Measurements from ENCODE around the gene HOXA4. TPM values are rescaled to one million over a fixed set of nuclear protein-coding genes. Genes with fewer than 3 reads are reported as not detected.

HOXA4 gene
- total RNA-seq, 1 experiment from 2014 or later: 2.3 TPM

DNA sequence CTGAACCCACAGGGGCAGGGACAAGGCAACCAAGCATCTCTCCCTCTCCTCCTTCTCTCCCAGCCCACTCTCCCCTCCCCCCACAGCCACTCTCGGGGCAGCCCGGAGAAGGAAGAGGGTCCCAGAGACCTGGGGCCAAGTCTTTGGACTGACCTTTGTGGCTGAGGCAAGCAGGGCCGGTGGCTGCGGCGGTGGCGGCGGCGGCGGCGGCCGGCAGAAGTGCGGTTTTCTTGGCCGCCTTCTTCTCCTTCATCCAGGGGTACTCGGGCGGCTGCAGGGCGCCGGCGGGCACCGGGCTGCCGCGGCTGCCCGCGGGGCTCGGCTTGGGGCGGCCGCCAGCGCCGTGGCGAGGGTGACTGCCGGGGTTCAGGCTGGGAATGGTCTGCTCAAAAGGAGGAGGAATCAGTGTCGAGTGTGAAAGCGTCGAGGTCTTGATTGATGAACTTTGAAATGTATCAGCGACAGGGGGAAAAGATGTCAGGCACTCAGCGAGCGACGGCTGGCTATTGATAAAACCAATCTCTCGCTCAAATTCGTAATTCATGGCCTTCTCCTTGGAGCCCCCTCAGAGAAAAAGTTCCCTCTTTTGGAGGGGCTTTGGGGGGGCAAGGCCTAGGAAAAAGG lies 28.5 kb downstream of the HOXA4 start:
- H3K9me2 ChIP-seq (replicated peaks; ENCODE audit: low read length): no peaks in the 10 kb centered on the region
- H3K27me3 ChIP-seq (ENCODE audit: low read length): no peaks in the 10 kb centered on the region
- DNase-seq: no peak
- no TSS peak for BruUV-seq (replicated peaks)
- H4K20me1 ChIP-seq (ENCODE audit: low read length): no peaks in the 10 kb centered on the region
- TF ChIP-seq, protein P1, sequence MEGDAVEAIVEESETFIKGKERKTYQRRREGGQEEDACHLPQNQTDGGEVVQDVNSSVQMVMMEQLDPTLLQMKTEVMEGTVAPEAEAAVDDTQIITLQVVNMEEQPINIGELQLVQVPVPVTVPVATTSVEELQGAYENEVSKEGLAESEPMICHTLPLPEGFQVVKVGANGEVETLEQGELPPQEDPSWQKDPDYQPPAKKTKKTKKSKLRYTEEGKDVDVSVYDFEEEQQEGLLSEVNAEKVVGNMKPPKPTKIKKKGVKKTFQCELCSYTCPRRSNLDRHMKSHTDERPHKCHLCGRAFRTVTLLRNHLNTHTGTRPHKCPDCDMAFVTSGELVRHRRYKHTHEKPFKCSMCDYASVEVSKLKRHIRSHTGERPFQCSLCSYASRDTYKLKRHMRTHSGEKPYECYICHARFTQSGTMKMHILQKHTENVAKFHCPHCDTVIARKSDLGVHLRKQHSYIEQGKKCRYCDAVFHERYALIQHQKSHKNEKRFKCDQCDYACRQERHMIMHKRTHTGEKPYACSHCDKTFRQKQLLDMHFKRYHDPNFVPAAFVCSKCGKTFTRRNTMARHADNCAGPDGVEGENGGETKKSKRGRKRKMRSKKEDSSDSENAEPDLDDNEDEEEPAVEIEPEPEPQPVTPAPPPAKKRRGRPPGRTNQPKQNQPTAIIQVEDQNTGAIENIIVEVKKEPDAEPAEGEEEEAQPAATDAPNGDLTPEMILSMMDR (conservative IDR thresholded peaks at IDR 0.05; ENCODE audit: low read depth, low read length): no peak
- TF ChIP-seq EZH2phosphoT487 (IDR thresholded peaks at IDR 0.05; ENCODE audit: borderline replicate concordance, low read length) (no peak), EZH2 (IDR thresholded peaks at IDR 0.05; ENCODE audit: low read length, unreplicated experiment) (no peak)
- ChIA-PET CTCF (no interaction called here), POLR2A (ENCODE audit: unreplicated experiment) (no interaction called here)
- no peak overlapping the region for H3K27ac ChIP-seq (ENCODE audit: low read length)
- H3K4me2 ChIP-seq (ENCODE audit: low read length): no peak overlapping the region
- no peaks in the 10 kb centered on the region for H3K9me3 ChIP-seq (ENCODE audit: low read length)
- no peak overlapping the region for H3K4me3 ChIP-seq (ENCODE audit: low read length)
- intact Hi-C loops (cut with micrococcal nuclease): no loop called here
- no peak overlapping the region for H3K9ac ChIP-seq (ENCODE audit: low read length)
- H2AFZ ChIP-seq (ENCODE audit: low read length): no peak overlapping the region
- no peak for ATAC-seq
- peaks cover 31% of the 10 kb centered on the region for H3K79me2 ChIP-seq (ENCODE audit: low read length)
- peaks cover 11% of the 10 kb centered on the region for H3K4me1 ChIP-seq (ENCODE audit: insufficient read depth, low read length)
- peaks cover 14% of the 10 kb centered on the region; the same call in 1 of the 2 replicates for H3K36me3 ChIP-seq (ENCODE audit: low read depth, low read length)
- no peaks in the 10 kb centered on the region for H3F3A ChIP-seq (ENCODE audit: low read length, unreplicated experiment)

GRCh38 chr7:27101171-27101956 lies 29.2 kb downstream of the HOXA4 start:
- no peaks in the 10 kb centered on the region for H3K27me3 ChIP-seq (ENCODE audit: low read length)
- H3K4me3 ChIP-seq (ENCODE audit: low read length): no peak overlapping the region
- H3K4me1 ChIP-seq (ENCODE audit: insufficient read depth, low read length): peaks cover 11% of the 10 kb centered on the region
- H3K9me3 ChIP-seq (ENCODE audit: low read length): no peaks in the 10 kb centered on the region
- no peak overlapping the region for H2AFZ ChIP-seq (ENCODE audit: low read length)
- H4K20me1 ChIP-seq (ENCODE audit: low read length): no peaks in the 10 kb centered on the region
- H3K4me2 ChIP-seq (ENCODE audit: low read length): no peak overlapping the region
- ChIA-PET CTCF (no interaction called here), POLR2A (ENCODE audit: unreplicated experiment) (no interaction called here)
- H3K9me2 ChIP-seq (replicated peaks; ENCODE audit: low read length): no peaks in the 10 kb centered on the region
- ATAC-seq (no peak), DNase-seq (no peak)
- no peak overlapping the region for H3K9ac ChIP-seq (ENCODE audit: low read length)
- no peak overlapping the region for H3K27ac ChIP-seq (ENCODE audit: low read length)
- TF ChIP-seq EZH2 (IDR thresholded peaks at IDR 0.05; ENCODE audit: low read length, unreplicated experiment) (no peak), EZH2phosphoT487 (IDR thresholded peaks at IDR 0.05; ENCODE audit: borderline replicate concordance, low read length) (no peak)
- TF ChIP-seq, protein P1 (conservative IDR thresholded peaks at IDR 0.05; ENCODE audit: low read depth, low read length): no peak
- intact Hi-C loops (cut with micrococcal nuclease): no loop called here
- BruUV-seq (replicated peaks): no TSS peak
- peaks cover 14% of the 10 kb centered on the region; the same call in 1 of the 2 replicates for H3K36me3 ChIP-seq (ENCODE audit: low read depth, low read length)
- peaks cover 38% of the 10 kb centered on the region for H3K79me2 ChIP-seq (ENCODE audit: low read length)
- no peaks in the 10 kb centered on the region for H3F3A ChIP-seq (ENCODE audit: low read length, unreplicated experiment)

DNA sequence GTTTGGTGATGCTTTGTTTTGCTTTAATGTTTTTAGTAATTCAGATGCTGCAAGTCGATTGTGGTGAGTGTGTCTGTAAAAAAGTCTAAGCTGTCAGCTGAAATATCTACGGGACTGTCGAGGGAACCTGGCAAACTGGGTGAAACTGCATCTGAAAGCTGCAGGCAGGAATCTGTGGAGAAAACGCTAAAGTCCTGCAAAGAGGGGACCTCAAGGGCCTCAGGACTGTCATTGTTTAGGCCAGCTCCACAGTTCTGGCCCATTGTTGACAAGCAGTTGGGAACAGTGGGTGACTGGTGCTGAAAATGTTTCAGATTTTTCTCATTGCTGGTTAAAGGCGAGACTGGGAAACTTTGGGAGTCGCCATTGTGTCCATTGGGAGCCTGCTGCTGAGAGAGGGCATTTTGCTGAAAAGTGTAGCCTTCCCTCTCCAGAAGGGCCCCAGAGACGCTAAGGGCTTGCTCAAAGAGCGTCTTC lies 29.8 kb downstream of the HOXA4 start:
- Histone ChIP-seq H3K4me1 (ENCODE audit: insufficient read depth, low read length) (peaks cover 11% of the 10 kb centered on the region), H3K9me2 (replicated peaks; ENCODE audit: low read length) (no peaks in the 10 kb centered on the region), H4K20me1 (ENCODE audit: low read length) (no peaks in the 10 kb centered on the region), H3K4me3 (ENCODE audit: low read length) (no peak overlapping the region), H3K9me3 (ENCODE audit: low read length) (no peaks in the 10 kb centered on the region), H3F3A (ENCODE audit: low read length, unreplicated experiment) (no peaks in the 10 kb centered on the region), H3K9ac (ENCODE audit: low read length) (no peak overlapping the region), H3K79me2 (ENCODE audit: low read length) (peaks cover 41% of the 10 kb centered on the region), H2AFZ (ENCODE audit: low read length) (no peak overlapping the region), H3K36me3 (ENCODE audit: low read depth, low read length) (peaks cover 14% of the 10 kb centered on the region; the same call in 1 of the 2 replicates), H3K27me3 (ENCODE audit: low read length) (no peaks in the 10 kb centered on the region), H3K4me2 (ENCODE audit: low read length) (no peak overlapping the region), H3K27ac (ENCODE audit: low read length) (no peak overlapping the region)
- POLR2A ChIA-PET (ENCODE audit: unreplicated experiment): no interaction called here
- BruUV-seq (replicated peaks): no TSS peak
- ATAC-seq (no peak), DNase-seq (no peak)
- TF ChIP-seq EZH2 (IDR thresholded peaks at IDR 0.05; ENCODE audit: low read length, unreplicated experiment): no peak
- TF ChIP-seq EZH2phosphoT487 (IDR thresholded peaks at IDR 0.05; ENCODE audit: borderline replicate concordance, low read length): no peak
- TF ChIP-seq, protein P1 (conservative IDR thresholded peaks at IDR 0.05; ENCODE audit: low read depth, low read length): no peak
- intact Hi-C loops (cut with micrococcal nuclease): no loop called here
- CTCF ChIA-PET: no interaction called here
